ENCODE results near the gene ELFN2. TPM values are rescaled to one million over a fixed set of nuclear protein-coding genes. Genes with fewer than 3 reads are reported as not detected.

Gene ELFN2
- total RNA-seq, 6 experiments from 2014 or later: 0.07 to 0.93 (median 0.49) TPM

GRCh38 chr22:37375801-37376200 is 51.5 kb downstream of the ELFN2 start:
- no peaks in the 10 kb centered on the region for H3K9me3 ChIP-seq
- H3K27ac ChIP-seq: no peak overlapping the region
- H3K4me1 ChIP-seq: no peaks in the 10 kb centered on the region
- no peak for ATAC-seq
- no peaks in the 10 kb centered on the region for H3K36me3 ChIP-seq
- no peak for TF ChIP-seq POLR2A (IDR thresholded peaks at IDR 0.05)
- TF ChIP-seq CTCF (IDR thresholded peaks at IDR 0.05): no peak
- H3K4me3 ChIP-seq: no peak overlapping the region
- intact Hi-C loops (cut with DNase I): no loop called here
- WGBS (ENCODE audit: insufficient coverage, low coverage, low lambda C conversion rate, missing lambda C conversion rate): 60% methylated on average over 6 of the region's 8 CpGs
- H3K27me3 ChIP-seq: no peaks in the 10 kb centered on the region
- no peak for DNase-seq

GRCh38 chr22:37374571-37374970 is 52.7 kb downstream of the ELFN2 start:
- H3K36me3 ChIP-seq: no peaks in the 10 kb centered on the region
- no peak overlapping the region for H3K27ac ChIP-seq
- no peaks in the 10 kb centered on the region for H3K4me1 ChIP-seq
- no peak overlapping the region for H3K4me3 ChIP-seq
- H3K9me3 ChIP-seq: no peaks in the 10 kb centered on the region
- no peak for TF ChIP-seq POLR2A (IDR thresholded peaks at IDR 0.05)
- TF ChIP-seq CTCF (IDR thresholded peaks at IDR 0.05): no peak
- DNase-seq (no peak), ATAC-seq (no peak)
- intact Hi-C loops (cut with DNase I): no loop called here
- WGBS (ENCODE audit: insufficient coverage, low coverage, low lambda C conversion rate, missing lambda C conversion rate): 100% methylated on average over 2 of the region's 35 CpGs
- H3K27me3 ChIP-seq: no peaks in the 10 kb centered on the region

GRCh38 chr22:37373451-37373850 is 53.8 kb downstream of the ELFN2 start:
- Histone ChIP-seq H3K27me3 (no peaks in the 10 kb centered on the region), H3K27ac (no peak overlapping the region), H3K4me1 (peaks cover 0 to under 1% (median 0%) of the 10 kb centered on the region in 4 donors), H3K36me3 (no peaks in the 10 kb centered on the region), H3K9me3 (no peaks in the 10 kb centered on the region), H3K4me3 (no peak overlapping the region)
- no peak for TF ChIP-seq CTCF (IDR thresholded peaks at IDR 0.05)
- no peak for TF ChIP-seq POLR2A (IDR thresholded peaks at IDR 0.05)
- intact Hi-C loops (cut with DNase I): no loop called here
- no CpG with 5 or more reads among the region's 33 CpGs for WGBS (ENCODE audit: insufficient coverage, low coverage, low lambda C conversion rate, missing lambda C conversion rate)
- DNase-seq: no peak
- no peak for ATAC-seq

- no peak for TF ChIP-seq POLR2A (IDR thresholded peaks at IDR 0.05)
- TF ChIP-seq CTCF (IDR thresholded peaks at IDR 0.05): no peak
- no peak for DNase-seq
- Histone ChIP-seq H3K27me3 (no peaks in the 10 kb centered on the region), H3K4me1 (peaks cover 0 to 10% (median 0%) of the 10 kb centered on the region in 4 donors), H3K4me3 (no peak overlapping the region), H3K27ac (no peak overlapping the region), H3K9me3 (no peaks in the 10 kb centered on the region), H3K36me3 (no peaks in the 10 kb centered on the region)
- intact Hi-C loops (cut with DNase I): no loop called here
- 80% methylated on average over 1 of the region's 18 CpGs for WGBS (ENCODE audit: insufficient coverage, low coverage, low lambda C conversion rate, missing lambda C conversion rate)
- no peak for ATAC-seq
Measured at GRCh38 chr22:37371911-37372310, 55.4 kb downstream of the ELFN2 start.

GRCh38 chr22:37371491-37371890 is 55.8 kb downstream of the ELFN2 start:
- 40% methylated on average over 1 of the region's 8 CpGs for WGBS (ENCODE audit: insufficient coverage, low coverage, low lambda C conversion rate, missing lambda C conversion rate)
- peaks cover 0 to 10% (median 0%) of the 10 kb centered on the region in 4 donors for H3K4me1 ChIP-seq
- no peak overlapping the region for H3K4me3 ChIP-seq
- H3K27ac ChIP-seq: no peak overlapping the region
- ATAC-seq (no peak), DNase-seq (no peak)
- H3K9me3 ChIP-seq: no peaks in the 10 kb centered on the region
- no peak for TF ChIP-seq POLR2A (IDR thresholded peaks at IDR 0.05)
- TF ChIP-seq CTCF (IDR thresholded peaks at IDR 0.05): no peak
- intact Hi-C loops (cut with DNase I): no loop called here
- no peaks in the 10 kb centered on the region for H3K27me3 ChIP-seq
- no peaks in the 10 kb centered on the region for H3K36me3 ChIP-seq

Data from right lobe of liver (tissue), 6 donors.